ENCODE results near the gene OTUB2.

Gene OTUB2

GRCh38 chr14:94088516-94088915 lies 62.4 kb downstream of the OTUB2 start:
- no peak for TF ChIP-seq CTCF (IDR thresholded peaks at IDR 0.05; ENCODE audit: low read depth, low read length)
- H3K4me3 ChIP-seq (ENCODE audit: low read depth, low read length), result no peak overlapping the region
- in situ Hi-C loops (cut with HindIII; ENCODE audit: low sequenced_read_pairs), result no loop called here
- DNase-seq (ENCODE audit: low read depth, low spot score), result no peak

GRCh38 chr14:94089479-94089878 lies 63.3 kb downstream of the OTUB2 start:
- no peak overlapping the region for H3K4me3 ChIP-seq (ENCODE audit: low read depth, low read length)
- in situ Hi-C loops (cut with HindIII; ENCODE audit: low sequenced_read_pairs), result no loop called here
- no peak for TF ChIP-seq CTCF (IDR thresholded peaks at IDR 0.05; ENCODE audit: low read depth, low read length)
- no peak for DNase-seq (ENCODE audit: low read depth, low spot score)

GRCh38 chr14:94093418-94093817 lies 67.3 kb downstream of the OTUB2 start:
- in situ Hi-C loops (cut with HindIII; ENCODE audit: low sequenced_read_pairs), result no loop called here
- no peak overlapping the region for H3K4me3 ChIP-seq (ENCODE audit: low read depth, low read length)
- DNase-seq (ENCODE audit: low read depth, low spot score), result no peak
- no peak for TF ChIP-seq CTCF (IDR thresholded peaks at IDR 0.05; ENCODE audit: low read depth, low read length)

DNA sequence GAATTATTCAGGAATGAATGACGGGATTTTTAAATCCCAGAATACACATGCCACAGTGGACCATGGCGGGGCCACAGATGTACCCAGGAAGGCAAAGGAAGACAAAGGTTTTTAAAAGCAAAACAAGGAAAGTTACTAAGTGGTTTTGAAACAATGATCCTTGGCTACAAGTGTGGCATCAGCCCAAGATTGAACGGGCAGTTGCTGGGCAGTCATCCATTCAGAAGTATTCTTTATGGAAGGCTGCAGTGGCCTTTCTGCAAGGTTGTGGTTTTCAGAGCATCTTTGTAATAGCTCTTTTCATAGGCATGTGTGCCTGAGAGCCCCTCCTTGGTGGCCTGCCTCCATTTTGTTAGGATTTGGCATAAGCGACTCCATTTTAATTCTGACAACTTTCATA lies 71.0 kb downstream of the OTUB2 start:
- in situ Hi-C loops (cut with HindIII; ENCODE audit: low sequenced_read_pairs), result no loop called here
- no peak for TF ChIP-seq CTCF (IDR thresholded peaks at IDR 0.05; ENCODE audit: low read depth, low read length)
- DNase-seq (ENCODE audit: low read depth, low spot score), result no peak
- no peak overlapping the region for H3K4me3 ChIP-seq (ENCODE audit: low read depth, low read length)

Data from astrocyte of the spinal cord (primary cell).